Measurements from ENCODE around the gene FOXO3B. TPM values are rescaled to one million over a fixed set of nuclear protein-coding genes. Genes with fewer than 3 reads are reported as not detected.
A peak's percentile ranks its signal among the peaks of the same experiment; 100 is the strongest.
"Not testable (repeated sequence)": the region's sequence is repeated elsewhere in the genome, so short reads cannot be mapped to it uniquely, and the experiment has no call there.

The FOXO3B gene
- total RNA-seq (2021; fragmentation: NEBNext Ultra II Directional; extraction: Animal tissue kit (Norgen Biotek cat#: 25700)) (12.4 and 13.3 TPM in 2 replicates), polyA plus RNA-seq (2011; rRNA removed) (13.7 and 19.8 TPM in 2 replicates), polyA minus RNA-seq (2011; rRNA and poly(A)+ RNA removed) (32.5 and 39.3 TPM in 2 replicates)
- 10.1 TPM for polyA plus RNA-seq (2011; cell fraction: cytosol; rRNA removed)
- polyA plus RNA-seq (2011; cell fraction: nucleus; rRNA removed) = 22.9 TPM
- polyA plus RNA-seq (2012, experiment 1 of 2) = 4.3 to 6.9 TPM (median 6.3 TPM) in 4 replicates
- 0.72 TPM for polyA plus RNA-seq (2012, experiment 2 of 2)
- polyA plus RNA-seq (2013, experiment 1 of 2) = 6.6 TPM
- polyA plus RNA-seq (2013, experiment 2 of 2) = 6.2 TPM
- polyA minus RNA-seq (2011; cell fraction: cytosol; rRNA and poly(A)+ RNA removed) = 14.6 TPM
- polyA minus RNA-seq (2011; cell fraction: nucleus; rRNA and poly(A)+ RNA removed) = 40.3 TPM
- long read RNA-seq, experiment 1, partial matches to known transcripts = 0 of 1 reads
- long read RNA-seq, experiment 1, other reads (novel, unspliced or antisense) = 0 of 1 reads
- long read RNA-seq, experiment 2 = 0 reads

- H3K4me1 ChIP-seq (replicated peaks in 1 of 4; ENCODE audit: control insufficient read depth in 3 of 4, insufficient read depth in 4 of 4, low read length in 3 of 4); H2AK5ac ChIP-seq (ENCODE audit: low read depth, low read length); CTCF ChIA-PET (ENCODE audit: partially characterized antibody); H2BK15ac ChIP-seq (ENCODE audit: low read length); H2BK12ac ChIP-seq (ENCODE audit: low read depth, low read length); H3K18ac ChIP-seq (ENCODE audit: extremely low read depth, low read length); H3K27ac ChIP-seq (ENCODE audit: low read depth, low read length); H3K27me3 ChIP-seq (replicated peaks in 1 of 4; ENCODE audit: control insufficient read depth in 3 of 4, extremely low read depth in 1 of 4, insufficient read depth in 3 of 4, low read length in 3 of 4); H3K9me3 ChIP-seq (ENCODE audit: insufficient read depth in 2 of 2, low read depth in 1 of 2, low read length in 1 of 2); H4K91ac ChIP-seq (replicated peaks; ENCODE audit: insufficient read length, low read length); H3K79me1 ChIP-seq (ENCODE audit: low read depth, low read length); H3K14ac ChIP-seq (ENCODE audit: insufficient read length); H3K79me2 ChIP-seq (ENCODE audit: control insufficient read depth in 1 of 2, insufficient read depth in 2 of 2, low read length in 2 of 2); H3K23me2 ChIP-seq (ENCODE audit: low read depth, low read length); H3K36me3 ChIP-seq (ENCODE audit: control insufficient read depth in 2 of 4, insufficient read depth in 4 of 4, low read length in 3 of 4); H4K20me1 ChIP-seq (replicated peaks in 1 of 2; ENCODE audit: control insufficient read depth in 1 of 2, insufficient read depth in 2 of 2, low read length in 2 of 2); H3K23ac ChIP-seq (ENCODE audit: insufficient read length); H3K56ac ChIP-seq (replicated peaks; ENCODE audit: insufficient read length, low read depth, low read length); H2BK5ac ChIP-seq (ENCODE audit: low read depth, low read length); H2BK120ac ChIP-seq (replicated peaks; ENCODE audit: low read depth, low read length); H4K5ac ChIP-seq (ENCODE audit: insufficient read length, low read depth, low read length); H2BK20ac ChIP-seq (ENCODE audit: low read length); H3K4ac ChIP-seq (replicated peaks; ENCODE audit: insufficient read length, low read depth, low read length); H4K8ac ChIP-seq (ENCODE audit: extremely low read depth, insufficient read depth, low read length): not testable (repeated sequence)
- 0% methylated on average over 34 of the region's 58 CpGs; no CpG with 5 or more reads in 1 of the 2 experiments for WGBS, 2 experiments (ENCODE audit: extremely low coverage in 1 of 2, insufficient coverage in 1 of 2, insufficient read length in 1 of 2, insufficient replicate concordance in 2 of 2, low coverage in 1 of 2, low lambda C conversion rate in 2 of 2, missing lambda C conversion rate in 1 of 2)
- FAIRE-seq (peak; percentile 98), DNase-seq (ENCODE audit: low read depth in 1 of 2, low spot score in 2 of 2) (peak; percentile 89 to 91)
- POLR2A ChIA-PET (ENCODE audit: partially characterized antibody) = interaction anchor here (1.2 kb wide), 1 partner anchor 16 kb away, joined by 4 read pairs; no protein-coding TSS in a partner anchor
- peak within 1 kb of the TSS; percentile 45 to 57; a peak in 3 of 4 replicates for H3K4me2 ChIP-seq (ENCODE audit: insufficient read depth in 1 of 2, low read depth in 2 of 2, low read length in 2 of 2)
- H3K9ac ChIP-seq (replicated peaks in 1 of 4; ENCODE audit: extremely low read depth in 1 of 4, low read depth in 3 of 4, low read length in 3 of 4) = peak within 1 kb of the TSS in 3 of 4 experiments; percentile 16 to 60 (median 34); a peak in 6 of 7 replicates
- peak within 1 kb of the TSS; percentile 56 to 74 (median 64) for H3K4me3 ChIP-seq (ENCODE audit: extremely low read depth in 1 of 4, insufficient read depth in 2 of 4, low read depth in 3 of 4, low read length in 4 of 4)
- H2AFZ ChIP-seq (ENCODE audit: low read length) = peak within 1 kb of the TSS; percentile 53; the same call in 1 of the 2 replicates
- TF ChIP-seq POLR2AphosphoS5 (IDR thresholded peaks at IDR 0.05; ENCODE audit: low read depth, low read length) (peak; percentile 83), BRCA1 (IDR thresholded peaks at IDR 0.05; ENCODE audit: low read depth, low read length) (peak; percentile 76), SIX5 (IDR thresholded peaks at IDR 0.05; ENCODE audit: low read depth, low read length) (peak; percentile 46), TEAD4 (IDR thresholded peaks at IDR 0.05; ENCODE audit: low read depth, low read length) (peak; percentile 38; the same call in 1 of the 2 replicates), NRF1 (IDR thresholded peaks at IDR 0.05; ENCODE audit: low read depth, low read length) (peak; percentile 29), TAF1 (IDR thresholded peaks at IDR 0.05; ENCODE audit: low read depth, low read length) (0 out of 2 replicates have a peak, but pooled peaks have one; percentile 33), TBP (IDR thresholded peaks at IDR 0.05; ENCODE audit: low read depth, low read length) (peak; percentile 41; the same call in 1 of the 2 replicates), NANOG (IDR thresholded peaks at IDR 0.05; ENCODE audit: insufficient read depth, low read depth, low read length, poor library complexity, severe bottlenecking) (peak; percentile 9), CHD2 (IDR thresholded peaks at IDR 0.05; ENCODE audit: low read length) (peak; percentile 92)
- TF ChIP-seq, protein P1, sequence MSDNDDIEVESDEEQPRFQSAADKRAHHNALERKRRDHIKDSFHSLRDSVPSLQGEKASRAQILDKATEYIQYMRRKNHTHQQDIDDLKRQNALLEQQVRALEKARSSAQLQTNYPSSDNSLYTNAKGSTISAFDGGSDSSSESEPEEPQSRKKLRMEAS (IDR thresholded peaks at IDR 0.05) = peak; percentile 24; the same call in 1 of the 2 replicates
Measured at GRCh38 chr17:18681767-18682571, at the start of gene FOXO3B. FOXO3B (minus strand) TSS chr17:18682314; CDS start chr17:18681651, 663 bp downstream.
